ENCODE data around the gene CAPN10.

CAPN10 gene

DNA sequence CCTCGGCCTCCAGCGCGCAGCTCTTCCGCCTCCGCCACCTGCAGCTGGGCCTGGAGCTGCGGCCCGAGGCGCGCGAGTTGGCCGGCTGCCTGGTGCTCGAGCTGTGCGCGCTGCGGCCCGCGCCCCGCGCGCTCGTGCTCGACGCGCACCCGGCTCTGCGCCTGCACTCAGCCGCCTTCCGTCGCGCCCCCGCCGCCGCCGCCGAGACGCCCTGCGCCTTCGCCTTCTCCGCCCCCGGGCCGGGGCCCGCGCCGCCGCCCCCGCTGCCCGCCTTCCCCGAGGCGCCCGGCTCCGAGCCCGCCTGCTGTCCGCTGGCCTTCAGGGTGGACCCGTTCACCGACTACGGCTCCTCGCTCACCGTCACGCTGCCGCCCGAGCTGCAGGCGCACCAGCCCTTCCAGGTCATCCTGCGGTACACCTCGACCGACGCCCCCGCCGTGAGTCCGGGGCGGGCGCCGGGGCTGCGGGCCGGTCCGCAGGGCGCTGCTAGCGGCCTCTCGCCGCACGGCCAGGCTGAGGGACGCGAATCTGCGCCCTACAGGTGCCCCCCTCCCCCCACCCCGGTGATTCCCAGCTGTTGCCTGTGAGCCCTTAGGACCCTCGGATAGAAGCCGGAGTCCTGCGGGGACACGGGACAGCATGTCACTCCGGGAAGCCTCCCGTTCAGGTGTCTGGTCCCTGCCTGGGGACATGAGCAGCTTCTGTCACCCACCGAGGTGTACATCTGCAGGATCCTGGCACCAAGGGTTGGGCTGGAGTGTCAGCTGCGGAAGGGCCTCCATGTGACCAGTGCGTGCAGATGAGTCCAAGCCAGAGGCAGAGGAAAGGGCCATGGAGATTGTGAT, 17.6 kb upstream of the CAPN10 start:
- Histone ChIP-seq H3K9me3 (ENCODE audit: insufficient read depth, low read length) (no peaks in the 10 kb centered on the region), H2AFZ (ENCODE audit: low read depth, low read length, severe bottlenecking) (no peak overlapping the region), H3K4me3 (ENCODE audit: insufficient read depth, low read length, poor library complexity, severe bottlenecking) (peak overlapping the region; percentile 70), H3K27ac (ENCODE audit: low read depth, low read length) (peak overlapping the region; percentile 65), H3K27me3 (ENCODE audit: low read length) (no peaks in the 10 kb centered on the region), H3K4me2 (ENCODE audit: low read depth, low read length, poor library complexity, severe bottlenecking) (peak overlapping the region; percentile 65), H3K9me2 (replicated peaks; ENCODE audit: insufficient read depth, low read length) (no peaks in the 10 kb centered on the region), H3K36me3 (ENCODE audit: low read length) (no peaks in the 10 kb centered on the region), H3K9ac (ENCODE audit: low read length) (peak overlapping the region; percentile 77), H3K79me2 (ENCODE audit: insufficient read depth, low read length) (peaks cover 24% of the 10 kb centered on the region), H4K20me1 (ENCODE audit: low read depth, low read length) (no peaks in the 10 kb centered on the region), H3F3A (ENCODE audit: insufficient read depth) (peaks cover 23% of the 10 kb centered on the region)
- no peak for TF ChIP-seq EZH2phosphoT487 (conservative IDR thresholded peaks at IDR 0.05; ENCODE audit: low read length)
- TF ChIP-seq, protein P1, sequence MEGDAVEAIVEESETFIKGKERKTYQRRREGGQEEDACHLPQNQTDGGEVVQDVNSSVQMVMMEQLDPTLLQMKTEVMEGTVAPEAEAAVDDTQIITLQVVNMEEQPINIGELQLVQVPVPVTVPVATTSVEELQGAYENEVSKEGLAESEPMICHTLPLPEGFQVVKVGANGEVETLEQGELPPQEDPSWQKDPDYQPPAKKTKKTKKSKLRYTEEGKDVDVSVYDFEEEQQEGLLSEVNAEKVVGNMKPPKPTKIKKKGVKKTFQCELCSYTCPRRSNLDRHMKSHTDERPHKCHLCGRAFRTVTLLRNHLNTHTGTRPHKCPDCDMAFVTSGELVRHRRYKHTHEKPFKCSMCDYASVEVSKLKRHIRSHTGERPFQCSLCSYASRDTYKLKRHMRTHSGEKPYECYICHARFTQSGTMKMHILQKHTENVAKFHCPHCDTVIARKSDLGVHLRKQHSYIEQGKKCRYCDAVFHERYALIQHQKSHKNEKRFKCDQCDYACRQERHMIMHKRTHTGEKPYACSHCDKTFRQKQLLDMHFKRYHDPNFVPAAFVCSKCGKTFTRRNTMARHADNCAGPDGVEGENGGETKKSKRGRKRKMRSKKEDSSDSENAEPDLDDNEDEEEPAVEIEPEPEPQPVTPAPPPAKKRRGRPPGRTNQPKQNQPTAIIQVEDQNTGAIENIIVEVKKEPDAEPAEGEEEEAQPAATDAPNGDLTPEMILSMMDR (IDR thresholded peaks at IDR 0.05; ENCODE audit: insufficient read depth, low read length, poor library complexity, severe bottlenecking): no peak

DNA sequence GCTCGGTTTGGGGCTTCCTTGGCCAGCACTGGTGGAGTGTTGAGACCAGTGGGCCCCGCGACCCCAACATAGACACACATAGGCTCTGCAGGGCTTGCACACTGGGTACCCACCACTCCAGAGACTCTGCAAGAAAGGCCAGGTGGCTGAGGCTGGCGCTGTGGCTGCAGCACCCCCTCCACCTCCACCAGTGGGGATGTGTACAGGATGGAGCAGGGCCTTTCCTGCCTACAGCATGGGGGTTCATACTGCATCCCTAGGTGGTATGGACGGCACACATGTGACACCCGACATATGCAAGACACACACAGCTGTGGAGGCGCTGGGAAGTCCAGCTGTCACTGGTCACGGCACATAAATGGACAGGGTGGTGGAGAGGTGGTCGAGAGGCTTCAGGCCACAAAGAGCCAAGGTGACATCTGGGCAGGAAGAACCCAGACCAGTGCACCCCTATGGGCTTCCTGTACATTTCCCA, 17.0 kb upstream of the CAPN10 start:
- no peaks in the 10 kb centered on the region for H4K20me1 ChIP-seq (ENCODE audit: low read depth, low read length)
- TF ChIP-seq, protein P1 (IDR thresholded peaks at IDR 0.05; ENCODE audit: insufficient read depth, low read length, poor library complexity, severe bottlenecking): no peak
- no peak for TF ChIP-seq EZH2phosphoT487 (conservative IDR thresholded peaks at IDR 0.05; ENCODE audit: low read length)
- H3K27ac ChIP-seq (ENCODE audit: low read depth, low read length): peak overlapping the region; percentile 65

DNA sequence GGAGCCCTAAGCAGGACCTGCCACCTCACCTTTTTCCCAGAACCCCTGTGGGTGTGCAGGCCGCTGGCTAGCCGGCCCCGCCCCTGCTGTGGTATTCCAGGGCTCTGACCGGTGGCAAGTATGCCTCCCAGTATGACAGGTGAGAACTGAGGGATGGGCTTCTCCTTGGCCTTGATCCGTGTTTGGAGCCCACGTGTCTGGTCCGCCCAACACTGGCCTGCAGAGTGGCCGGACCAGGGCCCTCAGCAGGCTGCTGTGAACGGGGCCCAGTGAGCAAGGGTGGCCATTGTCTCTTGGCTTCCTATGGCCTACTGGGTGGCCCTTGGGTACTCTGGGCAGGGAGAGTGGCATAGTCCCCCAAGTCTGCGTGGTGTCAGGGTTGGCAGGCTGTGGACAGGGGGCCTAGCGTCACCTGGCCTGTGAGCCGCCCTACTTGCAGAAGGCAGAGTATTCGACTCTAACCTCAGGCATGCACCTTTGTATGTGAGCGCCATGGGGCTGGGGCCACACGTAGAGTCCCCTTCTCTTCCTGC, 16.5 kb upstream of the CAPN10 start:
- H3K27me3 ChIP-seq (ENCODE audit: low read length): no peaks in the 10 kb centered on the region
- no peaks in the 10 kb centered on the region for H3K9me3 ChIP-seq (ENCODE audit: insufficient read depth, low read length)
- no peaks in the 10 kb centered on the region for H4K20me1 ChIP-seq (ENCODE audit: low read depth, low read length)
- H3K9ac ChIP-seq (ENCODE audit: low read length): peak overlapping the region; percentile 77; the same call in 1 of the 2 replicates
- TF ChIP-seq, protein P1 (IDR thresholded peaks at IDR 0.05; ENCODE audit: insufficient read depth, low read length, poor library complexity, severe bottlenecking): no peak
- TF ChIP-seq EZH2phosphoT487 (conservative IDR thresholded peaks at IDR 0.05; ENCODE audit: low read length): no peak
- H3F3A ChIP-seq (ENCODE audit: insufficient read depth): peaks cover 16% of the 10 kb centered on the region
- H3K9me2 ChIP-seq (replicated peaks; ENCODE audit: insufficient read depth, low read length): no peaks in the 10 kb centered on the region
- no peak overlapping the region for H2AFZ ChIP-seq (ENCODE audit: low read depth, low read length, severe bottlenecking)
- peaks cover 24% of the 10 kb centered on the region for H3K79me2 ChIP-seq (ENCODE audit: insufficient read depth, low read length)
- H3K27ac ChIP-seq (ENCODE audit: low read depth, low read length): no peak overlapping the region
- H3K4me3 ChIP-seq (ENCODE audit: insufficient read depth, low read length, poor library complexity, severe bottlenecking): no peak overlapping the region
- peak overlapping the region; percentile 65 for H3K4me2 ChIP-seq (ENCODE audit: low read depth, low read length, poor library complexity, severe bottlenecking)
- H3K36me3 ChIP-seq (ENCODE audit: low read length): no peaks in the 10 kb centered on the region

More for the DNA sequence above, 17.0 kb upstream of the CAPN10 start:
- H3K27me3 ChIP-seq (ENCODE audit: low read length): no peaks in the 10 kb centered on the region
- H3K9me2 ChIP-seq (replicated peaks; ENCODE audit: insufficient read depth, low read length): no peaks in the 10 kb centered on the region
- H3K9me3 ChIP-seq (ENCODE audit: insufficient read depth, low read length): no peaks in the 10 kb centered on the region
- peaks cover 24% of the 10 kb centered on the region for H3K79me2 ChIP-seq (ENCODE audit: insufficient read depth, low read length)
- H3K9ac ChIP-seq (ENCODE audit: low read length): peak overlapping the region; percentile 77
- peaks cover 21% of the 10 kb centered on the region for H3F3A ChIP-seq (ENCODE audit: insufficient read depth)
- H3K36me3 ChIP-seq (ENCODE audit: low read length): no peaks in the 10 kb centered on the region
- H2AFZ ChIP-seq (ENCODE audit: low read depth, low read length, severe bottlenecking): no peak overlapping the region
- H3K4me3 ChIP-seq (ENCODE audit: insufficient read depth, low read length, poor library complexity, severe bottlenecking): peak overlapping the region; percentile 70
- H3K4me2 ChIP-seq (ENCODE audit: low read depth, low read length, poor library complexity, severe bottlenecking): peak overlapping the region; percentile 65

Data from SU-DHL-6 (cell line).